Heart left ventricle (tissue), 13 donors: ENCODE data around the gene WWOX.

Experiments
- CTCF ChIP-seq, 12 donors: fragments of 200-600 bp; sonication (generic) in 4 of 12; IDR thresholded peaks; one replicate each; pipeline versions ENCODE4 v1.5.0 to v1.8.0; 2018 to 2022; ENCODE audit warnings: antibody characterized with exemption in 12 of 12, mild to moderate bottlenecking in 5 of 12
- POLR2A ChIP-seq, 2 donors: fragments of 450-650 bp; IDR thresholded peaks; one replicate each; pipeline ENCODE4 v1.6.1; 2017; ENCODE audit warnings: antibody characterized with exemption in 2 of 2, mild to moderate bottlenecking in 2 of 2, moderate library complexity in 2 of 2
- donor health status: ischemic (EF 13 %, LVEDD 7.1; RV severe dilation, severe dysfunction).
- donor health status: DM: no; HTN: yes; CAD: no.
- donor health status: DM: no; HTN: no; CAD: no.
- donor health status: ischemic (EF 25% LVEDD 6.9; RV normal size, moderate dysfunction).
- donor health status: ischemic (EF 25% LVEDD 5.7; RV mildly dilated, moderate dysfunction).
- donor health status: ischemic (EF 35%, LVEDD 5.7; RV mildly dilated, moderate dysfunction).
- donor health status: nonischemic (EF 11% LVEDD 7.7; RV severe dilation, severe dysfunction).
- donor health status: DM: yes; HTN: yes; CAD: no.
- donor health status: PGD.
- donor health status: ischemic (EF 29% LVEDD 5.4; RV normal size, mild dysfunction).
- donor health status: nonischemic (EF 23%, LVEDD 6.1; RV moderate dilation, normal function).

- TF ChIP-seq CTCF (IDR thresholded peaks at IDR 0.05) (no peak), POLR2A (IDR thresholded peaks at IDR 0.05) (no peak)
These were observed 656.6 kb downstream of the WWOX start for GRCh38 chr16:78755751-78756661.
